PFSK-1 (cell line): ENCODE measurements around the gene OTULIN.

ENCODE experiments used
- FOXP2 ChIP-seq: optimal IDR thresholded peaks from 2 replicates; pipeline ENCODE3; 2011; ENCODE audit warnings: borderline replicate concordance, control low read depth, inconsistent platforms; ENCODE audit not compliant: insufficient read depth; ENCODE audit errors: extremely low read length, extremely low read depth
- POLR2AphosphoS5 ChIP-seq: IDR thresholded peaks from 2 replicates; pipeline ENCODE4 v1.6.1; 2012; ENCODE audit warnings: low read depth, mild to moderate bottlenecking, control low read depth, low read length, moderate library complexity
- REST ChIP-seq, 2 experiments: IDR thresholded peaks; 2 replicates each; pipeline versions ENCODE4 v1.6.1 to v1.8.0; 2011 to 2012; ENCODE audit warnings: low read depth in 2 of 2, low read length in 2 of 2, control low read depth in 1 of 2, inconsistent platforms in 1 of 2, mild to moderate bottlenecking in 1 of 2, moderate library complexity in 1 of 2; ENCODE audit not compliant: insufficient read depth in 1 of 2
- SIN3A ChIP-seq: IDR thresholded peaks from 2 replicates; pipeline ENCODE4 v1.6.1; 2012; ENCODE audit warnings: mild to moderate bottlenecking, low read length, moderate library complexity, borderline replicate concordance; ENCODE audit not compliant: insufficient read depth
- TAF1 ChIP-seq: IDR thresholded peaks from 2 replicates; pipeline ENCODE4 v1.6.1; 2012; ENCODE audit warnings: low read length, control low read depth, borderline replicate concordance; ENCODE audit not compliant: insufficient read depth

Gene OTULIN

GRCh38 chr5:14745188-14745563 is 80.7 kb downstream of the OTULIN start:
- TF ChIP-seq POLR2AphosphoS5 (no peak), TAF1 (no peak), FOXP2 (no peak), SIN3A (no peak), REST (IDR thresholded peaks at IDR 0.05; ENCODE audit: insufficient read depth in 1 of 2, low read depth in 2 of 2, low read length in 2 of 2) (no peak)

- TF ChIP-seq FOXP2 (no peak), TAF1 (no peak)
Measured at GRCh38 chr5:14745753-14746152, 81.2 kb downstream of the OTULIN start.

- TF ChIP-seq SIN3A (no peak), FOXP2 (no peak), REST (IDR thresholded peaks at IDR 0.05; ENCODE audit: insufficient read depth in 1 of 2, low read depth in 2 of 2, low read length in 2 of 2) (no peak), POLR2AphosphoS5 (no peak), TAF1 (no peak)
Measured at GRCh38 chr5:14748180-14748900, 83.8 kb downstream of the OTULIN start.
